Dendritic cell treated with granulocyte-macrophage colony-stimulating factor and Interleukin-4, amounts not matched to agents 40 ng/mL and 50 ng/mL, for 4 days (primary cell): ENCODE results near the gene HNRNPH1.

Experiments used
- H3K27ac Mint-ChIP-seq: one replicate; pipeline ENCODE4 v1.8.0; 2022; ENCODE audit warnings: mild to moderate bottlenecking, mixed read lengths
- H3K27me3 Mint-ChIP-seq: one replicate; pipeline ENCODE4 v1.8.0; 2022; ENCODE audit warnings: mild to moderate bottlenecking, mixed read lengths
- H3K36me3 Mint-ChIP-seq: one replicate; pipeline ENCODE4 v1.8.0; 2022; ENCODE audit warnings: low read depth, mixed read lengths
- H3K4me1 Mint-ChIP-seq: one replicate; pipeline ENCODE4 v1.8.0; 2022; ENCODE audit warnings: low read depth, mixed read lengths
- H3K4me3 Mint-ChIP-seq: one replicate; pipeline ENCODE4 v1.8.0; 2022; ENCODE audit warnings: mild to moderate bottlenecking, moderate library complexity, mixed read lengths
- H3K9me3 Mint-ChIP-seq: one replicate; pipeline ENCODE4 v1.8.0; 2022; ENCODE audit warnings: mixed read lengths
- intact Hi-C: fragments of 100-400 bp; cut with micrococcal nuclease; formaldehyde crosslinking; loops from one replicate; pipeline ENCODE4 v1.15.0; 2022

HNRNPH1 gene

GRCh38 chr5:179616002-179616594 lies 7.4 kb downstream of the HNRNPH1 start:
- no peaks in the 10 kb centered on the region for H3K9me3 Mint-ChIP-seq
- intact Hi-C loops, result no loop called here
- no peaks in the 10 kb centered on the region for H3K27me3 Mint-ChIP-seq
- no peak overlapping the region for H3K27ac Mint-ChIP-seq
- no peak overlapping the region for H3K4me3 Mint-ChIP-seq
- peaks cover 100% of the 10 kb centered on the region for H3K36me3 Mint-ChIP-seq
- H3K4me1 Mint-ChIP-seq, result peaks cover 43% of the 10 kb centered on the region

GRCh38 chr5:179615203-179615602 lies 8.3 kb downstream of the HNRNPH1 start:
- Mint-ChIP-seq H3K27ac (no peak overlapping the region), H3K36me3 (peaks cover 100% of the 10 kb centered on the region), H3K9me3 (no peaks in the 10 kb centered on the region), H3K4me1 (peaks cover 35% of the 10 kb centered on the region), H3K27me3 (no peaks in the 10 kb centered on the region), H3K4me3 (no peak overlapping the region)
- intact Hi-C loops, result no loop called here

DNA sequence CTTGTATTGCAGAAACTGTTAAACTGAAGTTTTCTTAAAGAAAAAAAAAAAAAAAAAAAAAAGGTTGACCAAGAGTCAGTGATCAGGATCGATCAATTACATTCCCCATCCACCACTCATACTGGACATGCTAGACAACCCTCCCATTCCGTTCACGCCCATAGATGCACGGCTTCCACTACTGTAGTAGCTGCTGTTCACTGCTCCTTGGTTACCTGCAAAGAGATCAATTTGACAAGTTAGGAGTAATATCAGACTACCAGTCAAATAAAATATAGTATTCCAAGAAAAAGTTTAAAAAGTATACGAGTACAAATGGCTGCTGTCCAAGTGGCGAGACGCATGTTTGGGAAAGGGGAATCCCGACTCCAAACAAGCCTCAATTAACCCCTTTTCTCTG lies 8.7 kb downstream of the HNRNPH1 start:
- no peak overlapping the region for H3K27ac Mint-ChIP-seq
- H3K4me3 Mint-ChIP-seq, result no peak overlapping the region
- H3K9me3 Mint-ChIP-seq, result no peaks in the 10 kb centered on the region
- peaks cover 100% of the 10 kb centered on the region for H3K36me3 Mint-ChIP-seq
- intact Hi-C loops, result no loop called here
- peaks cover 38% of the 10 kb centered on the region for H3K4me1 Mint-ChIP-seq
- no peaks in the 10 kb centered on the region for H3K27me3 Mint-ChIP-seq

- Mint-ChIP-seq H3K4me1 (peaks cover 41% of the 10 kb centered on the region), H3K27me3 (no peaks in the 10 kb centered on the region)
These were observed 9.9 kb downstream of the HNRNPH1 start for GRCh38 chr5:179613460-179614071.

DNA sequence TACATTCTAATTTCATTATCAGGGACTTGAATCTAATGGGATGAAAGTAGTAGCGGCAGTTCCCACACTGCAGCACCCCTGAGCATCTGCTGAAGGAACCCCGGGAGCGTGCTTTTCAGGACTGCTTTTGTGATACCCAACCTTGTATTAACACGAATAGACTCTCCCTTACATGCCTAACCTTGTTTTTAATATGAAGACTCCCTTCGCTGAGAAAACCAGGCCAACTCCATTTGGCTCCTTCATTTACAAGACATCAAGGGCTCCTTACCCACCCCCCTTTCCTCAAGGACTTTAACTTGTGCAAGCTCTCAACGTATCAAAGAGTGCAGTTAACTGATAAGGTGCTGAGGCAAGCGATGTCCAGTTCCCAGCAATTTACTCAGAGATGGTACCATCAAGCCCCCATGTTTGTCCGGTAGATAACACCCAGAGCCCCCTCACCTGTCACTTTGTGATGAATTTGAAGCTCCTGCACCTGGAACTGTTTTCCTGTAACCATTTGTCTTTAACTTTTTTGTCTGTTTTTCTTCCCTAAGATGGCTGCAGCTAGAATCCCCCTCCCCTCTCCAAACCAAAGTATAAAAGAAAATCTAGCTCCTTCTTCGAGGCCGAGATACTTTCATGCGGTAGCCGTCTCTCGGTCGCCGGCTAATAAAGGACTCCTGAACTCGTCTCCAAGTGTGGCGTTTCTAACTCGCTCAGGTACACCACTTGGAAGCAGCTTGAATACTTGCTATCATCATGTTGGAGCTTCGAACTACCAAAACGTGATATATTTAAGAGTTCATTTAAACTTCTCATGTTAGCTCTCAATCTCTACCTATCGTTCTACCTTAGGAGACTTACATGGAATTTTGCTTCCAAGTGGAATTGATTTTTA lies 10.7 kb downstream of the HNRNPH1 start:
- peaks cover 99% of the 10 kb centered on the region for H3K36me3 Mint-ChIP-seq
- intact Hi-C loops, result no loop called here
- no peaks in the 10 kb centered on the region for H3K27me3 Mint-ChIP-seq
- peaks cover 44% of the 10 kb centered on the region for H3K4me1 Mint-ChIP-seq
- H3K27ac Mint-ChIP-seq, result no peak overlapping the region
- H3K9me3 Mint-ChIP-seq, result no peaks in the 10 kb centered on the region
- no peak overlapping the region for H3K4me3 Mint-ChIP-seq

More at GRCh38 chr5:179613460-179614071, 9.9 kb downstream of the HNRNPH1 start:
- intact Hi-C loops, result no loop called here
- H3K4me3 Mint-ChIP-seq, result no peak overlapping the region
- no peaks in the 10 kb centered on the region for H3K9me3 Mint-ChIP-seq
- H3K27ac Mint-ChIP-seq, result no peak overlapping the region
- H3K36me3 Mint-ChIP-seq, result peaks cover 100% of the 10 kb centered on the region

GRCh38 chr5:179610903-179611265 lies 12.6 kb downstream of the HNRNPH1 start:
- no peak overlapping the region for H3K4me3 Mint-ChIP-seq
- peaks cover 45% of the 10 kb centered on the region for H3K4me1 Mint-ChIP-seq

DNA sequence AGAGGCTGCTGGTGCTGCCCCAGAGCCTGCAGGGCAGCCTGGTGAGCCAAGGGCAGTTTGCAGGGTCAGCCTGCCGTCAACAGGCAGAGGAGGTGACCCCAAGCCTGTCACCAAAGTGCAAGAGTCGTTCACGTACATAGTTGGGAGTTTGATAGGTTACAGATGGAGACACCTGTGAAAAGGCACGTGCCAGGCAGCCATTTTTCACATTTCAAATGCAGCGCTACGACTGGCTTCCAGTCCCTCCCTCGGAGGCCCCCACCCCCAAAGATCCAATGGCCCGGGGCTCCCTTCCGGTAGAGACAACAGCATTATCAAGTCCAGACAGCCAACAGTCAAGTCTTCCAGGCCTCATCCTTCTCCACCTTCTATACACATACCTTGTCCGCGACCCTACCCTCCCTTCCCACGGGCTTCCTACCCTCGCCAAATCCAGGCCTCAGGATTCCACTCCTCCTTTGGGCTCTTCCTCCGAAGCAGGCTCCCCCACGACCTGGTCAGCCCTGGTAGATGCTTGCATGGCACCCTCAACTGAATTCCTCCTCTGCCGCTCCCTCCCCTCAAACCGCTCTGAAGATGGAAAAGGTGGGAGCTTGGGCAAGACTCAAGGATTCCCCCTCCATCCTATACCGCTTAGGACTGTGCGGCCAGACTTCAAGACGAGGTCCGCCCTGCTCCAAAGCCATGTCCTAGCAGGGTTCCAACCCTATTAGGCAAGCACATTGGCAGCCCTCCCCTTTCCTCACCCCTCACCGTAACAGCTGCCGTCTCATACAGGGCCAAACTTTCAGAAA lies 13.2 kb downstream of the HNRNPH1 start:
- Mint-ChIP-seq H3K27ac (no peak overlapping the region), H3K4me3 (no peak overlapping the region), H3K4me1 (peaks cover 44% of the 10 kb centered on the region)

More at GRCh38 chr5:179610903-179611265, 12.6 kb downstream of the HNRNPH1 start:
- H3K36me3 Mint-ChIP-seq, result peaks cover 99% of the 10 kb centered on the region
- H3K27me3 Mint-ChIP-seq, result no peaks in the 10 kb centered on the region
- no peak overlapping the region for H3K27ac Mint-ChIP-seq
- no peaks in the 10 kb centered on the region for H3K9me3 Mint-ChIP-seq
- intact Hi-C loops, result no loop called here

DNA sequence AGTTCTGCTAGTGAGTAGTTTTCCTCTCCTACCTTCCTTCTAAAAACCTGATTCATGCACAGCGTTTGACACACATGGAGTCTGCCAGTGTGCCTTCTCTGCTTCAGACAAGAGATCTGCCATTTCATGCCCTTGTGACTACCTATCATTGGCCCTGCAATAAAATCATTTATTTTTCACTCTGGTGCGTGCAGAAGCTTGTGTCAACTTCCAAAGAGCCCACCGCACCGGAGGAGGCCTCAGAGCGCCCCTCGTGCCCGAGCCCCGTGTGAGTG lies 13.7 kb downstream of the HNRNPH1 start:
- Mint-ChIP-seq H3K9me3 (no peaks in the 10 kb centered on the region), H3K36me3 (peaks cover 99% of the 10 kb centered on the region), H3K27me3 (no peaks in the 10 kb centered on the region), H3K27ac (no peak overlapping the region), H3K4me3 (no peak overlapping the region), H3K4me1 (peaks cover 44% of the 10 kb centered on the region)
- intact Hi-C loops, result no loop called here

More for the DNA sequence above, 13.2 kb downstream of the HNRNPH1 start:
- peaks cover 99% of the 10 kb centered on the region for H3K36me3 Mint-ChIP-seq
- H3K27me3 Mint-ChIP-seq, result no peaks in the 10 kb centered on the region
- intact Hi-C loops, result no loop called here
- no peaks in the 10 kb centered on the region for H3K9me3 Mint-ChIP-seq

DNA sequence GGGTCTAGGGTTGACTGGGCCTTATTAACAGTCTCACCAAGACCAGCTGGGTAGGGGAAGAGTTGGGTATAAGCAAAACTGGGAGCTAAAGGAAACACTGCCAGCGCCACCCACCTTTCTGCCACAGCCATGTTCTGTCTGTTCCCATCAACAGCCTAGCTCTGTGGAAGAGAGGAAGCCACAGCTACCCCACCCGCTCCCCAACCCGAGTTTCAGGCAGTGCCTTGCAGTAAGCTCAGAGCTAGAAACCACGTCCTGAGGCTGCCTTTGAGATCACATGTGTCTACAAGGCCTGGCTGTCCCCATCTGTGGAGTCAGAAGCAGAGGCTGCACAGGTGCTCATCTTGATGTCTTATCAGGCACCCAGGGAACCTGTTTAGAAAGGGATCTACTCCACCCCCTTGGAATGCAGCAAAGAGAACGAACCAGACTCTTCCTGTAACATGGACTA lies 15.3 kb downstream of the HNRNPH1 start:
- Mint-ChIP-seq H3K9me3 (no peaks in the 10 kb centered on the region), H3K27ac (peak overlapping the region; percentile 66), H3K4me1 (peaks cover 44% of the 10 kb centered on the region), H3K4me3 (no peak overlapping the region), H3K27me3 (no peaks in the 10 kb centered on the region), H3K36me3 (peaks cover 99% of the 10 kb centered on the region)
- intact Hi-C loops, result no loop called here

- peak overlapping the region; percentile 66 for H3K27ac Mint-ChIP-seq
These were observed 16.1 kb downstream of the HNRNPH1 start for GRCh38 chr5:179607160-179607931.

GRCh38 chr5:179606910-179607159 lies 16.6 kb downstream of the HNRNPH1 start:
- peaks cover 41% of the 10 kb centered on the region for H3K4me1 Mint-ChIP-seq
- H3K36me3 Mint-ChIP-seq, result peaks cover 99% of the 10 kb centered on the region
- no peaks in the 10 kb centered on the region for H3K9me3 Mint-ChIP-seq
- no peak overlapping the region for H3K4me3 Mint-ChIP-seq
- no peaks in the 10 kb centered on the region for H3K27me3 Mint-ChIP-seq
- intact Hi-C loops, result no loop called here
- no peak overlapping the region for H3K27ac Mint-ChIP-seq

More at GRCh38 chr5:179607160-179607931, 16.1 kb downstream of the HNRNPH1 start:
- Mint-ChIP-seq H3K4me3 (no peak overlapping the region), H3K4me1 (peaks cover 44% of the 10 kb centered on the region), H3K27me3 (no peaks in the 10 kb centered on the region), H3K36me3 (peaks cover 99% of the 10 kb centered on the region), H3K9me3 (no peaks in the 10 kb centered on the region)
- intact Hi-C loops, result no loop called here

- no peaks in the 10 kb centered on the region for H3K9me3 Mint-ChIP-seq
- H3K36me3 Mint-ChIP-seq, result peaks cover 99% of the 10 kb centered on the region
- intact Hi-C loops, result no loop called here
- peaks cover 39% of the 10 kb centered on the region for H3K4me1 Mint-ChIP-seq
- H3K4me3 Mint-ChIP-seq, result no peak overlapping the region
- H3K27ac Mint-ChIP-seq, result peak overlapping the region; percentile 40
- H3K27me3 Mint-ChIP-seq, result no peaks in the 10 kb centered on the region
These were observed 17.2 kb downstream of the HNRNPH1 start for GRCh38 chr5:179606071-179606909.
